Stimulated activated CD8-positive, alpha-beta memory T cell treated with anti-CD3 and anti-CD28 coated beads, Interleukin-7, amount 100 ng/mL, for 1 hour (primary cell): Measurements from ENCODE around the gene LSMEM2.
"Not testable (repeated sequence)": the region's sequence is repeated elsewhere in the genome, so short reads cannot be mapped to it uniquely, and the experiment has no call there.

Experiments used
- DNase-seq, 2 donors: peaks; one replicate each; pipeline ENCODE4 v3.0.0-alpha.2; 2020; ENCODE audit warnings: low read depth in 2 of 2

The LSMEM2 gene

GRCh38 chr3:50245831-50246516 is 32.9 kb upstream of the LSMEM2 start:
- DNase-seq, result peak; percentile 86 to 92

- peak; percentile 48 to 58 for DNase-seq
These were observed 32.4 kb upstream of the LSMEM2 start for GRCh38 chr3:50246517-50246954.

GRCh38 chr3:50248387-50248786 is 30.5 kb upstream of the LSMEM2 start:
- DNase-seq, result no peak

GRCh38 chr3:50249457-50249856 is 29.4 kb upstream of the LSMEM2 start:
- DNase-seq, result no peak

- no peak for DNase-seq
These were observed 28.4 kb upstream of the LSMEM2 start for GRCh38 chr3:50250514-50250913.

GRCh38 chr3:50251220-50251619 is 27.7 kb upstream of the LSMEM2 start:
- no peak for DNase-seq

- DNase-seq, result no peak
These were observed 24.2 kb upstream of the LSMEM2 start for GRCh38 chr3:50254577-50255250.

GRCh38 chr3:50255251-50255615 is 23.7 kb upstream of the LSMEM2 start:
- DNase-seq, result no peak

- no peak for DNase-seq
These were observed 21.7 kb upstream of the LSMEM2 start for GRCh38 chr3:50256978-50257890.

GRCh38 chr3:50258029-50258680 is 20.7 kb upstream of the LSMEM2 start:
- DNase-seq, result no peak

GRCh38 chr3:50258979-50259378 is 19.9 kb upstream of the LSMEM2 start:
- no peak for DNase-seq

GRCh38 chr3:50259432-50260026 is 19.4 kb upstream of the LSMEM2 start:
- DNase-seq, result no peak

GRCh38 chr3:50260027-50260941 is 18.6 kb upstream of the LSMEM2 start:
- peak; percentile 65 to 69 for DNase-seq

GRCh38 chr3:50260942-50261441 is 17.9 kb upstream of the LSMEM2 start:
- no peak for DNase-seq

GRCh38 chr3:50261505-50261904 is 17.4 kb upstream of the LSMEM2 start:
- no peak for DNase-seq

- DNase-seq, result not testable (repeated sequence)
These were observed 16.7 kb upstream of the LSMEM2 start for GRCh38 chr3:50262200-50262599.

- no peak for DNase-seq
These were observed 16.1 kb upstream of the LSMEM2 start for GRCh38 chr3:50262778-50263177.

GRCh38 chr3:50263478-50264382 is 15.2 kb upstream of the LSMEM2 start:
- no peak for DNase-seq

- no peak for DNase-seq
These were observed 14.4 kb upstream of the LSMEM2 start for GRCh38 chr3:50264383-50264963.
